PC-3 (cell line): Measurements from ENCODE around the gene FAM98C. TPM values are rescaled to one million over a fixed set of nuclear protein-coding genes. Genes with fewer than 3 reads are reported as not detected.

Experiments used
- ATAC-seq: fragments of 200-7000 bp; cut with Tn5 transposase; 2 replicates; pipeline ENCODE4 v1.9.1; 2020; ENCODE audit warnings: mild to moderate bottlenecking, moderate library complexity
- BruUV-seq: library from RNA; stranded (reverse); fragments of 400-500 nt; replicated peaks from 2 replicates; lab custom pipeline; 2021; lab: Mats Ljungman, UMichigan
- CTCF ChIA-PET: fragments of 300-600 bp; sonication (Branson Sonifier 250); formaldehyde crosslinking; loops from one replicate; lab custom pipeline; 2022; ENCODE audit warnings: antibody characterized with exemption; lab: Charles Lee
- POLR2A ChIA-PET: fragments of 300-600 bp; sonication (Branson Sonifier 250); formaldehyde crosslinking; loops from one replicate; lab custom pipeline; 2022; ENCODE audit warnings: antibody characterized with exemption; ENCODE audit not compliant: unreplicated experiment; lab: Charles Lee
- DNase-seq: peaks from one replicate; pipeline ENCODE4 v3.0.0-alpha.2; 2015
- H2AFZ ChIP-seq: fragments of 300-600 bp; sonication (generic); 2 replicates; pipeline ENCODE4 v1.6.0; 2016; ENCODE audit warnings: antibody characterized with exemption, low read length
- H3F3A ChIP-seq: fragments of 300-600 bp; sonication (generic); one replicate; pipeline ENCODE4 v1.6.0; 2017; ENCODE audit warnings: antibody characterized with exemption, low read length, control low read depth, mild to moderate bottlenecking; ENCODE audit not compliant: unreplicated experiment
- H3K27ac ChIP-seq: fragments of 300-600 bp; sonication (generic); 2 replicates; pipeline ENCODE4 v1.5.1; 2016; ENCODE audit warnings: mild to moderate bottlenecking, low read length
- H3K27me3 ChIP-seq: fragments of 300-600 bp; sonication (generic); 2 replicates; pipeline ENCODE4 v1.6.1; 2016; ENCODE audit warnings: low read length, mixed read lengths
- H3K36me3 ChIP-seq: fragments of 300-600 bp; sonication (generic); 2 replicates; pipeline ENCODE4 v1.6.1; 2016; ENCODE audit warnings: low read depth, mixed run types, low read length, mixed read lengths
- H3K4me1 ChIP-seq: fragments of 300-600 bp; sonication (generic); 2 replicates; pipeline ENCODE4 v1.5.1; 2016; ENCODE audit warnings: low read length; ENCODE audit not compliant: insufficient read depth
- H3K4me2 ChIP-seq: fragments of 300-600 bp; sonication (generic); 2 replicates; pipeline ENCODE4 v1.6.0; 2016; ENCODE audit warnings: low read length
- H3K4me3 ChIP-seq: fragments of 300-600 bp; sonication (generic); 2 replicates; pipeline ENCODE4 v1.5.1; 2016; ENCODE audit warnings: mild to moderate bottlenecking, low read length, mixed read lengths
- H3K79me2 ChIP-seq: fragments of 300-600 bp; sonication (generic); 2 replicates; pipeline ENCODE4 v1.6.1; 2017; ENCODE audit warnings: low read length, mixed read lengths
- H3K9ac ChIP-seq: fragments of 300-600 bp; sonication (generic); 2 replicates; pipeline ENCODE4 v1.6.0; 2016; ENCODE audit warnings: mild to moderate bottlenecking, low read length
- H3K9me2 ChIP-seq: fragments of 300-600 bp; sonication (generic); replicated peaks from 2 replicates; pipeline ENCODE4 v1.6.1; 2016; ENCODE audit warnings: mixed run types, low read length, mixed read lengths
- H3K9me3 ChIP-seq: fragments of 300-600 bp; sonication (generic); 2 replicates; pipeline ENCODE4 v1.6.1; 2016; ENCODE audit warnings: low read length, mixed read lengths
- H4K20me1 ChIP-seq: fragments of 300-600 bp; sonication (generic); 2 replicates; pipeline ENCODE4 v1.6.1; 2016; ENCODE audit warnings: low read length, mixed read lengths
- EZH2 ChIP-seq: fragments of 300-600 bp; sonication (generic); IDR thresholded peaks from one replicate; pipeline ENCODE4 v1.6.1; 2017; ENCODE audit warnings: antibody characterized with exemption, mild to moderate bottlenecking, low read length; ENCODE audit not compliant: unreplicated experiment
- EZH2phosphoT487 ChIP-seq: fragments of 300-600 bp; sonication (generic); IDR thresholded peaks from 2 replicates; pipeline ENCODE4 v1.6.1; 2018; ENCODE audit warnings: mild to moderate bottlenecking, antibody characterized with exemption, low read length, borderline replicate concordance
- intact Hi-C: fragments of 100-400 bp; cut with micrococcal nuclease; formaldehyde crosslinking; loops from 2 replicates; pipeline ENCODE4 v1.9.0; 2023
- total RNA-seq: library from RNA; depleted of rRNA; stranded (reverse); fragments of >200 nt; gene quantifications from 2 replicates; pipeline ENCODE4 v1.2.3, GENCODE V29; 2014
- TF ChIP-seq, protein P1 (sequence below): fragments of 300-600 bp; sonication (generic); conservative IDR thresholded peaks from 2 replicates; pipeline ENCODE4 v1.5.1; 2017; ENCODE audit warnings: antibody characterized with exemption, low read depth, mild to moderate bottlenecking, low read length

FAM98C gene
- total RNA-seq, 1 experiment from 2014 or later, result 23.5 TPM

GRCh38 chr19:38388349-38389100 lies 14.4 kb upstream of the FAM98C start, which contains the start of gene SPRED3:
SPRED3 (plus strand) TSS chr19:38388697; CDS start chr19:38390303, 1,606 bp downstream.
- H2AFZ ChIP-seq, result peak within 1 kb of the TSS; percentile 74
- H3K27ac ChIP-seq, result peak within 1 kb of the TSS; percentile 56
- intact Hi-C loops, result loop anchor here (1.0 to 5.0 kb wide), 2 partner anchors 13 to 51 kb away; partner anchors contain the start of gene CATSPERG
- H3K27me3 ChIP-seq, result no peaks in the 10 kb centered on the region
- ChIA-PET POLR2A (interaction anchor here (0.6 to 1.5 kb wide), 5 partner anchors 14 to 435 kb away, joined by 3 to 17 read pairs (median 6); partner anchors contain the start of genes FAM98C and PSMD8), CTCF (interaction anchor here (0.7 to 1.5 kb wide), 3 partner anchors 14 to 53 kb away, joined by 7 to 26 read pairs (median 7); partner anchors contain the start of genes CATSPERG, FAM98C and PSMD8)
- ATAC-seq, result peak; percentile 28
- TF ChIP-seq EZH2phosphoT487 (no peak), EZH2 (no peak)
- TF ChIP-seq, protein P1, sequence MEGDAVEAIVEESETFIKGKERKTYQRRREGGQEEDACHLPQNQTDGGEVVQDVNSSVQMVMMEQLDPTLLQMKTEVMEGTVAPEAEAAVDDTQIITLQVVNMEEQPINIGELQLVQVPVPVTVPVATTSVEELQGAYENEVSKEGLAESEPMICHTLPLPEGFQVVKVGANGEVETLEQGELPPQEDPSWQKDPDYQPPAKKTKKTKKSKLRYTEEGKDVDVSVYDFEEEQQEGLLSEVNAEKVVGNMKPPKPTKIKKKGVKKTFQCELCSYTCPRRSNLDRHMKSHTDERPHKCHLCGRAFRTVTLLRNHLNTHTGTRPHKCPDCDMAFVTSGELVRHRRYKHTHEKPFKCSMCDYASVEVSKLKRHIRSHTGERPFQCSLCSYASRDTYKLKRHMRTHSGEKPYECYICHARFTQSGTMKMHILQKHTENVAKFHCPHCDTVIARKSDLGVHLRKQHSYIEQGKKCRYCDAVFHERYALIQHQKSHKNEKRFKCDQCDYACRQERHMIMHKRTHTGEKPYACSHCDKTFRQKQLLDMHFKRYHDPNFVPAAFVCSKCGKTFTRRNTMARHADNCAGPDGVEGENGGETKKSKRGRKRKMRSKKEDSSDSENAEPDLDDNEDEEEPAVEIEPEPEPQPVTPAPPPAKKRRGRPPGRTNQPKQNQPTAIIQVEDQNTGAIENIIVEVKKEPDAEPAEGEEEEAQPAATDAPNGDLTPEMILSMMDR, result no peak
- H3K79me2 ChIP-seq, result no peaks in the 10 kb centered on the region
- peak within 1 kb of the TSS; percentile 97 for H3K4me2 ChIP-seq
- no peaks in the 10 kb centered on the region for H3F3A ChIP-seq
- peaks cover under 1% of the 10 kb centered on the region; the same call in 1 of the 2 replicates for H3K36me3 ChIP-seq
- H4K20me1 ChIP-seq, result no peaks in the 10 kb centered on the region
- H3K4me3 ChIP-seq, result peak within 1 kb of the TSS; percentile 85
- DNase-seq, result peak; percentile 35
- H3K9me3 ChIP-seq, result no peaks in the 10 kb centered on the region
- peak within 1 kb of the TSS; percentile 70 for H3K9ac ChIP-seq
- no peaks in the 10 kb centered on the region for H3K9me2 ChIP-seq
- TSS peak; percentile 72 for BruUV-seq
- peaks cover 7% of the 10 kb centered on the region; the same call in 1 of the 2 replicates for H3K4me1 ChIP-seq

DNA sequence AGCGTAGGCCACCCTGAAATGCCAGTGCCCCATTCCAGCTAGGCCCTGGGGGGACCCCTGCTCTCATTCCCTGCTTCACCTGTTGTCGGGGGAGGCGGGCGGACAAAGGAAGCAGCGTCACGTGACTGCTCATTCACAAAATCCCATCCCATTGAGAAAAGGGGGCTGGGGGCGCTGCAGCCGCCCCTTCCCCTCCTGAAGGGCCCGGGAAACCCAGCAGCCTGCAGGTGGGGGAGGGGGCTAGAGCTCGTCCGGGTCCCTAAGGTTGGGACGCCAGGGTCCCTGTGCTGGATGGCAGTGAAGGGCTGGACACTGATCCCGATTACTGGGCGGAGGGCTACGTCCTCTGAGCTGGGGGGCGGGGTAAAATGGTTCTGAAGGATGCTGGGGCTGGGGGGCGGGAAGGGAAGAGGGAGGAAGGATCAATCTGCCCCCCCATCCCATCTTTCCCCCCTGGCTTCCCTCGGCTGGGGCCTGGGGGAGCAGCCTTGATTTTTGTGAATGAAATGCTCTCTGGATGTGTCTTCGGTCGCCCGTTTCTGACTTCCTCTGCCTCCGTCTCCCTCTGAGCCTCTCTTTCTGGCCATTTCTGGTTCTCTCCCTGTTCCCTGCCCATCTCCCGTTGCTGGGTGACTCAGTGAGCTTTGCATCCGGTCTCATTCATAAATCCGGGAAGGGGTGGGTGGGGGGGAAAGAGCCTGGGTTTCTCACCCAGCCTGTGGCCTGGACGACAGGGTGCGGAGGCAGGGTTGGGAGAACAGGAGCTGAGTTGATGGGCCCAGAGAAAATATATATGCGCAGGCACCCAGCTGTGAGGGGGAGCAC lies 13.6 kb upstream of the FAM98C start:
- H3K36me3 ChIP-seq, result no peaks in the 10 kb centered on the region
- intact Hi-C loops, result loop anchor here (5.0 kb wide), 1 partner anchor 52 kb away; the partner anchor contains the start of gene CATSPERG
- no peaks in the 10 kb centered on the region for H3K79me2 ChIP-seq
- H3K27me3 ChIP-seq, result no peaks in the 10 kb centered on the region
- TSS peak; percentile 92 for BruUV-seq
- DNase-seq, result peak; percentile 72
- peak overlapping the region; percentile 85 for H3K4me3 ChIP-seq
- ChIA-PET CTCF (interaction anchor here (0.6 kb wide), 1 partner anchor 14 kb away, joined by 5 read pairs; the partner anchor contains the start of gene FAM98C), POLR2A (interaction anchor here (1.2 kb wide), 1 partner anchor 15 kb away, joined by 4 read pairs; the partner anchor contains the start of gene PSMD8)
- ATAC-seq, result peak; percentile 5; the same call in 1 of the 2 replicates
- H3K4me2 ChIP-seq, result peak overlapping the region; percentile 97
- H3K27ac ChIP-seq, result peak overlapping the region; percentile 56
- peak overlapping the region; percentile 60 for H2AFZ ChIP-seq
- no peaks in the 10 kb centered on the region for H3K9me2 ChIP-seq
- peaks cover 7% of the 10 kb centered on the region; the same call in 1 of the 2 replicates for H3K4me1 ChIP-seq
- H3K9me3 ChIP-seq, result no peaks in the 10 kb centered on the region
- peak overlapping the region; percentile 70 for H3K9ac ChIP-seq
- TF ChIP-seq EZH2 (no peak), EZH2phosphoT487 (no peak)
- TF ChIP-seq, protein P1, result no peak
- no peaks in the 10 kb centered on the region for H3F3A ChIP-seq
- no peaks in the 10 kb centered on the region for H4K20me1 ChIP-seq
